HUES64 (cell line): ENCODE results near the gene TIPIN.
"Not testable (repeated sequence)": the region's sequence is repeated elsewhere in the genome, so short reads cannot be mapped to it uniquely, and the experiment has no call there.

ENCODE experiments used
- H3K27ac ChIP-seq: 2 replicates; pipeline ENCODE4 v1.7.0; 2013; ENCODE audit warnings: low read depth, low read length, inconsistent platforms
- H3K27me3 ChIP-seq: 2 replicates; pipeline ENCODE4 v1.6.1; 2013; ENCODE audit warnings: mild to moderate bottlenecking, low read length; ENCODE audit not compliant: insufficient read depth
- H3K36me3 ChIP-seq: 2 replicates; pipeline ENCODE4 v1.6.1; 2013; ENCODE audit warnings: mild to moderate bottlenecking, low read length; ENCODE audit not compliant: insufficient read depth
- H3K4me1 ChIP-seq: 2 replicates; pipeline ENCODE4 v1.6.1; 2013; ENCODE audit warnings: mild to moderate bottlenecking, low read length, moderate library complexity; ENCODE audit not compliant: insufficient read depth
- H3K4me3 ChIP-seq: 2 replicates; pipeline ENCODE4 v1.5.1; 2013; ENCODE audit warnings: mild to moderate bottlenecking, low read length, moderate library complexity
- H3K9ac ChIP-seq: 2 replicates; pipeline ENCODE4 v1.6.1; 2013; ENCODE audit warnings: mild to moderate bottlenecking, low read depth, low read length
- H3K9me3 ChIP-seq: 2 replicates; pipeline ENCODE4 v1.6.1; 2013; ENCODE audit warnings: low read depth, low read length; ENCODE audit not compliant: insufficient read depth
- WGBS: fragments of 150-250, 120-280 bp; methylation state at CpG from one replicate; pipeline ENCODE4 v1.1.7; 2013; ENCODE audit warnings: missing lambda C conversion rate; 5-methylcytosine and 5-hydroxymethylcytosine counted together

Gene TIPIN

GRCh38 chr15:66394915-66395314 is 38.4 kb upstream of the TIPIN start:
- 100% methylated on average over 1 of the region's 1 CpG for WGBS
- Histone ChIP-seq H3K27ac (no peak overlapping the region), H3K27me3 (no peaks in the 10 kb centered on the region), H3K9me3 (no peaks in the 10 kb centered on the region), H3K4me3 (no peak overlapping the region), H3K9ac (no peak overlapping the region), H3K4me1 (peaks cover 5% of the 10 kb centered on the region; the same call in 1 of the 2 replicates), H3K36me3 (peaks cover 14% of the 10 kb centered on the region)

GRCh38 chr15:66394472-66394871 is 38.0 kb upstream of the TIPIN start:
- H3K4me3 ChIP-seq: no peak overlapping the region
- H3K27me3 ChIP-seq: no peaks in the 10 kb centered on the region
- no peaks in the 10 kb centered on the region for H3K9me3 ChIP-seq
- no peak overlapping the region for H3K27ac ChIP-seq
- peaks cover 8% of the 10 kb centered on the region; the same call in 1 of the 2 replicates for H3K4me1 ChIP-seq
- WGBS: 91% methylated on average over 1 of the region's 1 CpG
- peaks cover 18% of the 10 kb centered on the region for H3K36me3 ChIP-seq
- no peak overlapping the region for H3K9ac ChIP-seq

- not testable (repeated sequence) for H3K27ac ChIP-seq, H3K9me3 ChIP-seq, H3K4me3 ChIP-seq, H3K9ac ChIP-seq, H3K27me3 ChIP-seq
- H3K36me3 ChIP-seq: peaks cover 18% of the 10 kb centered on the region
- H3K4me1 ChIP-seq: peaks cover 15% of the 10 kb centered on the region
- WGBS: 96% methylated on average over 1 of the region's 1 CpG
These were observed 36.6 kb upstream of the TIPIN start for GRCh38 chr15:66393037-66393436.

- H3K4me3 ChIP-seq: no peak overlapping the region
- H3K9ac ChIP-seq: no peak overlapping the region
- H3K9me3 ChIP-seq: no peaks in the 10 kb centered on the region
- no peaks in the 10 kb centered on the region for H3K27me3 ChIP-seq
- H3K27ac ChIP-seq: no peak overlapping the region
- H3K4me1 ChIP-seq: peaks cover 17% of the 10 kb centered on the region
- H3K36me3 ChIP-seq: peaks cover 15% of the 10 kb centered on the region
- WGBS: 84% methylated on average over 1 of the region's 1 CpG
These were observed 34.2 kb upstream of the TIPIN start for GRCh38 chr15:66390678-66391077.

- Histone ChIP-seq H3K4me3 (no peak overlapping the region), H3K9ac (no peak overlapping the region), H3K9me3 (no peaks in the 10 kb centered on the region), H3K27me3 (no peaks in the 10 kb centered on the region), H3K4me1 (peaks cover 17% of the 10 kb centered on the region), H3K27ac (no peak overlapping the region), H3K36me3 (peaks cover 15% of the 10 kb centered on the region)
These were observed 33.4 kb upstream of the TIPIN start for GRCh38 chr15:66389859-66390381.

- H3K4me3 ChIP-seq: peak overlapping the region; percentile 91; the same call in 1 of the 2 replicates
- WGBS: 96% methylated on average over 14 of the region's 14 CpGs
- H3K27me3 ChIP-seq: no peaks in the 10 kb centered on the region
- H3K4me1 ChIP-seq: peaks cover 17% of the 10 kb centered on the region
- H3K27ac ChIP-seq: no peak overlapping the region
- no peak overlapping the region for H3K9ac ChIP-seq
- H3K36me3 ChIP-seq: peaks cover 15% of the 10 kb centered on the region
- H3K9me3 ChIP-seq: no peaks in the 10 kb centered on the region
These were observed 32.8 kb upstream of the TIPIN start for GRCh38 chr15:66389098-66389858.

- H3K36me3 ChIP-seq: peaks cover 15% of the 10 kb centered on the region
- H3K4me3 ChIP-seq: peak overlapping the region; percentile 91
- H3K9me3 ChIP-seq: no peaks in the 10 kb centered on the region
- no peaks in the 10 kb centered on the region for H3K27me3 ChIP-seq
- no peak overlapping the region for H3K9ac ChIP-seq
- no peak overlapping the region for H3K27ac ChIP-seq
- WGBS: 96% methylated on average over 5 of the region's 5 CpGs
- H3K4me1 ChIP-seq: peaks cover 17% of the 10 kb centered on the region
These were observed 32.1 kb upstream of the TIPIN start for GRCh38 chr15:66388576-66388975.

- Histone ChIP-seq H3K27me3 (no peaks in the 10 kb centered on the region), H3K4me1 (peaks cover 17% of the 10 kb centered on the region), H3K9ac (peak overlapping the region; percentile 76), H3K9me3 (no peaks in the 10 kb centered on the region), H3K27ac (no peak overlapping the region), H3K4me3 (peak overlapping the region; percentile 91), H3K36me3 (peaks cover 15% of the 10 kb centered on the region)
- 27% methylated on average over 3 of the region's 3 CpGs for WGBS
These were observed 31.5 kb upstream of the TIPIN start for GRCh38 chr15:66388043-66388363.

GRCh38 chr15:66387163-66388042 is 30.9 kb upstream of the TIPIN start:
- under 1% methylated on average over 62 of the region's 62 CpGs for WGBS
- H3K4me3 ChIP-seq: peak overlapping the region; percentile 91

GRCh38 chr15:66386204-66387123 is 30.0 kb upstream of the TIPIN start, which contains the start of gene MAP2K1:
MAP2K1 (plus strand) TSS chr15:66386912; CDS start chr15:66387348, 436 bp downstream.
- Histone ChIP-seq H3K9me3 (no peaks in the 10 kb centered on the region), H3K4me1 (peaks cover 17% of the 10 kb centered on the region), H3K27me3 (no peaks in the 10 kb centered on the region), H3K36me3 (peaks cover 11% of the 10 kb centered on the region), H3K27ac (peak within 1 kb of the TSS; percentile 75; the same call in 1 of the 2 replicates), H3K9ac (peak within 1 kb of the TSS; percentile 76), H3K4me3 (peak within 1 kb of the TSS; percentile 91)
- WGBS: 11% methylated on average over 69 of the region's 69 CpGs

More at GRCh38 chr15:66387163-66388042, 30.9 kb upstream of the TIPIN start:
- peaks cover 17% of the 10 kb centered on the region for H3K4me1 ChIP-seq
- peak overlapping the region; percentile 76 for H3K9ac ChIP-seq
- H3K9me3 ChIP-seq: no peaks in the 10 kb centered on the region
- no peaks in the 10 kb centered on the region for H3K27me3 ChIP-seq
- peaks cover 15% of the 10 kb centered on the region for H3K36me3 ChIP-seq
- H3K27ac ChIP-seq: peak overlapping the region; percentile 75; the same call in 1 of the 2 replicates
